Measurements from ENCODE around the gene SELENON.
"Not testable (repeated sequence)": the region's sequence is repeated elsewhere in the genome, so short reads cannot be mapped to it uniquely, and the experiment has no call there.

The SELENON gene

DNA sequence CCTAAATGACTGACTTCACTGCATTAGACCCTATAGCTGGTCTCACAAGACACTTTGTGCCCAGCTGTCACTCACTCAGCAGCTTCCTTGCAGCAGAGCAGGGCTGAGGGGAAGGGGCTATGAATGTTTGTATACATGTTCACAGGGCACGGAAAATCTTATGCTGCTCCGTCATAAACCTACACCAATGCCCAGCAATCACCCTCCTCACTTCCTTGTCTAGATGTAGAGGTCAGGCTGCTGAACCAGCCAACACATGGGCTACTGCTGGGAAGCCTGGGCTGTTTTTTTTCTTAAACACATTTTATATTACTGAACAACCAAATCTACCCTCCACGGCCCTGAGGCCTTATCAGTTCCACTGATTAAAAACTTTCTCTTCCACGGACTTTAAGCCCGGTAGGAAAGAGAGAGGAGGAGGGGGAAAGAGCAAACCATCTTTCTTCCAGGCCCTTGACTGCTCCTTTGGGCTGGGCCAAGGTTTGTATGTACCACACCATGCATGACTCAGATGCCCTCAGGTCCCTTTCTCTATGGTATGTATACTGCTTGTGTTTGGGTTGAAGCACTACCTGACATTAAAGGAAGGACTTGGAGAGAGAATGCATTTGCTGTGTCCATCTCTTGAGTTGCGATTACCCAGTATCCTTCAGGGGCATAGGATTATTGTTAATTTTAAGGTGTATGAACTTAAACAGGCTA is 32.5 kb downstream of the SELENON start:
- DNase-seq = no peak

DNA sequence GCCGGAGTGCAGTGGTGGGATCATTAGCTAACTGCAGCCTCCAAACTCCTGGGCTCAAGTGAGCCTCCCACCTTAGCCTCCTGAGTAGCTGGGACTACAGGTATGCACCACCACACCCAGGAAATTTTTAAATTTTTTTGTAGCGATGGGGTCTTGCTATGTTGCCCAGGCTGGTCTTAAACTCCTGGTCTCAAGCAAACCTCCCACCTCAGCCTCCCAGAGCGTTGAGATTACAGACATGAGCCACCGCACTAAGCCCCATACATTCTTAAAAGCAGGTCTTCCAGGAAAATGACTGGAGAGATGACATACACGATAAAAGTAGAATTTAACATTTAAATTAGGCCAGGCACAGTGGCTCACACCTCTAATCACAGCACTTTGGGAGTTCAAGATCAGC is 33.2 kb downstream of the SELENON start:
- no peak for DNase-seq

DNA sequence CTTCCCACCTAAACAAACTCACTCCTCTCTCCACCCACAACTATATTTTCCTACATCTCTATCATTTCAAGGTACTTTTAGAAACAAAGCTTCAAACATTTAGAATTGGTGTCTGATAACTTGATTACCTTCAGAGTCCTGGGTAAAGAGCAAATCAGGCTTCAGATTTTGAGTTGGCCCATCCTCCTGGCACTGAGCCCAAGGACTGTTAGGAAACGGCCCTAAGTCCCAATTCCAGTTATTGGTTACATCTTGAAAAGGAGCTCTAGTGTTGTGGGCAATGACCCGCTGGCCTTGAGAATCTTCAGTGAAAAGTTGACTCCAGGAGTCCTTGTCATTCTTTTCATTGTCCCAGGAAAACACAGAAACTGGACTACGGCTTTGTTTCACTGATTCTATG is 34.9 kb downstream of the SELENON start:
- no peak for DNase-seq

GRCh38 chr1:25836695-25837094 is 36.7 kb downstream of the SELENON start:
- no peak for DNase-seq

DNA sequence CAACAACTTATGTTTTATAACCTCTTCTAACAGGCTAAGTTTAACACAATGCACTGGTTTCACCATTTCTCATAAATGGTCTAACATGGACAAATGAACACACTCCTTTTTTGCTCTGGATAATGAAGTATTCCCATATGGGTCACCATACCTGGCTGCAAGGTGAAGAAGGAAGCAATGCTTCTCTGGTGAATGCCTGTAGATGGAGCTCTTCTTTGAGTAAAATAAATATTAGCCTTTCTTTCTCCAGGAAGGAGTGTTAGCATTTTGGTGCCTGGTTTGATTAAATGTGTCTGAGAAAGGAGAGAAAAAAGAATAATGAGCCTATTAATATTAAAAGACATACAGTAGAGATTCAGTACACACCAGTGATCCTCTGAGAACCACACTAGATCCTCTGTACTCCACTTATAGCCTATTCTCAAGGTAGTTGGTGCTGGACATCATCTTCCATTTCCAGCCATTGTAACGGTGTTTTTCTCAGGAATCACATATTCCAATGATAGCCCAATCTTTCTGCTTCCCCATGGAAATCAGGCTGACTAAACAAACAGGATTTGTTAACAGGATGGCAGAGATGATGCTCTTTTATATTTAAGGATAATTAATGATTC is 37.4 kb downstream of the SELENON start:
- DNase-seq = no peak

- not testable (repeated sequence) for DNase-seq
These were observed 39.8 kb downstream of the SELENON start for GRCh38 chr1:25839808-25840207.

- DNase-seq = no peak
These were observed 43.5 kb downstream of the SELENON start for GRCh38 chr1:25843483-25843882.

DNA sequence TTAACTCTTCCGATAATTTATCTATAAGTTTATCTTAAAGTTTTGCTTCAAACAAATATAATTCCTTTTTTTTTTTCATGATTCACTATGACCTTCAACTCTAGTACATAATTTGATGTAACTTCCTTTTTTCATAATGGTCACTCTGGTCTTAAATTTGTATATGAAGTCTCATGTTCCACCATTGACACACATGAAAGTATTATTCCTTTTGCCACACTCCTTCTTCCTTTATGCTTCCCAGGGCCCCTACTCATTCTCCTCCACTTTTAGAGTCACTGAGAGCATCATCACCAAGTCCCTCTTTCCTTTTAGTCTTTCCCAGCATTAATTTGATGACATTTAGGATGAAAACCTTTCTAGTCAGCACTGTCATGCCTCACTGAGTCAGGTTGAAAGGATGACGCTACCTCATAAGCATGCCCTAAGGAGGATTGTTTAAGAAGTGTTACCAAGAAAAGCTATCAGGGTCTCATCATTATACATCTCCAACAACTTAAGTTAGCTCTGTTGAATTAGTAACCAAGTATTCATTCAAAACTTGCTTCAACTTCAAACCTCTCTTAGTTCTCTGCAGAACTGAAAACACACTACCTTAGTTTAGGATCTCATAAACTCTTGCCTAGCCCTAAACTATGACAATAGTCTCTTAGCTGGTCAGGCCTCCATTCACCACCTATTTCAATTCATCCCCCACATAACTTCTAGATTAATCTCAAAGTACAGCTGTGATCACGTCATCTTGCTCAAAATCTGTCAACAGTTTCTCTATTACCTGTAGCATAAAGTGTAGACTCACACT is 44.7 kb downstream of the SELENON start:
- peak; percentile 60 for DNase-seq

- DNase-seq = no peak
These were observed 45.7 kb downstream of the SELENON start for GRCh38 chr1:25845664-25846063.

DNA sequence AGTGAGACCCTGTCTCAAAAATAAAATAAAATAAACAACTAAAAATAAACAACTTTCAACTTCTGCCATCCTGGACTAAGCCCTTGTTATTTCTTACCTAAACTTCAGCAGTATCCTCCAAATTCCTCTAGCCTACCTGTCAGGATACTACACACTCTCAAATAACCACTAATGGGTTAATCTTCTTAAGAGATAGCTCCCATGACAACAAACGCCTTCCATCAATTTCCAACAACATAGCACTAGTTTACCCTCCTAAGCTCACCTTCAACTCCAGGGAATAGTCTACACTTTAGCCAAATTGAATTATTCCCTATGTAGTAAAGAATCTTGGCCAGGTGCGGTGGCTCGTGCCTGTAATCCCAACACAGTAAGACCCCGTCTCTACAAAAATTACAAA is 47.9 kb downstream of the SELENON start:
- DNase-seq = no peak

DNA sequence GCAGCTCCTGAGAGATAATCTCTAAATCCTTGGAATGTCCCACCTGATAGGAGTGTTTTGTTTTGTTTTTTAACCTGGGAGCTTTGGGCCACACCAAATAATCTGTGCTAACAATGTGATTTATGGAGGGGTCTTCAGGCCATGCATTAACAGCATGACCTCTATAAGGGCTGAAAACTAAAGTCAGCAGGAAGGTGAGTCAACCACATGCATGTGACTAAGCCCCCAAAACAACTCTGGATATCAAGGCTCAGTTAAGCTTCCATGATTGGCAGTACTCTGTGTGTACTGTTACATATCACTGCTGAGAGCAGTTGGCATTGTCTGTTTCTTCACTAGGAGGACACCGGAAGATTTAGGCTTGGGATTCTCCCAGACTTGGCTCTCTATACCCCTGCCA is 48.5 kb downstream of the SELENON start:
- no peak for DNase-seq

DNA sequence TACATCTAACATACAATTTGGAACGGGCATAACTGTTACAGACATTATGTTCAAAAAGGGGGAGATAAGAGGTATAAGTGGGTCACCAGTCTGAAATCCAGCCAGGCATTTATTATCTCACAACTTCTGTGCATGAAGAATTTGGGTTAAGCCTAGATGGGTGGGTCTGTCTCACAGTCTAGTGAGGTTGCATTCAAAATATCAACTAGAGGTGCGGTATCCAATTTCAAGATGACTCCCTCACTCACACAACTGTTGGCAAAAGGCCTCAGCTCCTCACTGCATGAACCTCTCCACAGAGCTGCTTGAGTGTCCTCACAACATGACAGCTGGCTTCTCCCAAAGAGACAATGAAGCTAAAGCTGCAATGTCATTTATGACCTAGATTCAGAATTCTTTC is 54.6 kb downstream of the SELENON start:
- no peak for DNase-seq

DNA sequence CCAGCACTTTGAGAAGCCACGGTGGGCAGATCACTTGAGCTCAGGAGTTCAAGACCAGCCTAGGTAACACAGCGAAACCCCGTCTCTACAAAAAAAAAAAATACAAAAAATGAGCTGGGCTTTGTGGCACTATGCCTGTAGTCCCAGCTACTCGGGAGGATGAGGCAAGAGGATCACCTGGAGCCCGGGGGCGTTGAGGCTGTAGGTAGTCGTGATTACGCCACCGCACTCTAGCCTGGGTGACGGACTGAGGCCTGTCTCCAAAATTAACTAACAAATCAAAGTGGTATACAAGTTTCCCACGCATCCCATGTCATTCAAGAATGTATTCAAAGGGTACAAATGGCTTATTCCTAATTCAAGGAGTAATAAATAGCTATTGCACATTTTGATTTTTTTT is 56.9 kb downstream of the SELENON start:
- no peak for DNase-seq

GRCh38 chr1:25858494-25858893 is 58.5 kb downstream of the SELENON start:
- peak; percentile 32 for DNase-seq

DNA sequence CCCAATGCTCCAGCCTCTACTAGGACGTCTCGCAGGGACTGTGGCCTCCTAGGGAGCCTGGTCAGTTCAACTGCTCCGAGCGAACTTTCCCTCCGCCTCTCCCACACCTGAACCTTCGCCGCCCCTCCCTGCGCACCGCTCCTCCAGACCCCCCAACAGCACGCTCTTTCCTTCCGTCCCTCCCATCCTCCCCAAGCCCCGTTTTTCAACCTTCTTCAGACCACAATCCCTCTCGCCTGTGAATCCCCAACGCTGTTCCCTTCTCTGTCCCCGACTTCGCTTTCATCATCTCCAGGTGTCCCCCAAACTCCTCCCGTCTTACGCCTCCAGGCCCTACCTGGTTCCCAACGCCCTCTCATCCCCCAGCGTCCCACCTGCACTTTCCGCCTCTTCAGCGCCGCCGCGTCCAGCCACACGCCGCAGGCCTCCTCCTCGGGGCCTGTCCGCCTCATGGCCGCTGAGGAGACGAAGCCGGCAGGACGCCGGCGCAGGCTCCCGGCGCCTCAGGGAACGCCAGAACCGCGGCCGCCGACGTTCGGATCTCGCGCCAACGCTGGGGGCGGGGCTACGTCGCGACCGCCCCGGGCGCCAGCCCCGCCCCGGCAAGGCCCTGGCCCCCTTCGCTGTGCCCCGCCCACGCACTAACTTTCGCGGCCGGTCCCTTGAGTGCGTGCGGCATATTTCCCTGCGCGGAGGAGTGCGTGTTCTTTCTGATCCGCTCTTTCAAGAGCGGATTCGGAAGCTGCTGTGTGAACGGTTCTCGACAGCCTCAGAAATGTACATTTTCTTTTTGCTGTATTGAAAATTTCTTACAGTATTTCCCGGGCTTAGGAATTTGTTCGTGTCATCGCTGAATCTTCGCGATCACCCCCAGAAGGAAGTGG is 59.2 kb downstream of the SELENON start, which contains the start of gene AUNIP:
AUNIP (minus strand) TSS at position 552 of the 884 bp plus-strand sequence; CDS start at position 452, 100 bp downstream.
- peak; percentile 95 for DNase-seq

- DNase-seq = peak; percentile 31
These were observed 61.6 kb downstream of the SELENON start for GRCh38 chr1:25861316-25862286.

GRCh38 chr1:25862785-25863485 is 62.9 kb downstream of the SELENON start:
- DNase-seq = no peak

DNA sequence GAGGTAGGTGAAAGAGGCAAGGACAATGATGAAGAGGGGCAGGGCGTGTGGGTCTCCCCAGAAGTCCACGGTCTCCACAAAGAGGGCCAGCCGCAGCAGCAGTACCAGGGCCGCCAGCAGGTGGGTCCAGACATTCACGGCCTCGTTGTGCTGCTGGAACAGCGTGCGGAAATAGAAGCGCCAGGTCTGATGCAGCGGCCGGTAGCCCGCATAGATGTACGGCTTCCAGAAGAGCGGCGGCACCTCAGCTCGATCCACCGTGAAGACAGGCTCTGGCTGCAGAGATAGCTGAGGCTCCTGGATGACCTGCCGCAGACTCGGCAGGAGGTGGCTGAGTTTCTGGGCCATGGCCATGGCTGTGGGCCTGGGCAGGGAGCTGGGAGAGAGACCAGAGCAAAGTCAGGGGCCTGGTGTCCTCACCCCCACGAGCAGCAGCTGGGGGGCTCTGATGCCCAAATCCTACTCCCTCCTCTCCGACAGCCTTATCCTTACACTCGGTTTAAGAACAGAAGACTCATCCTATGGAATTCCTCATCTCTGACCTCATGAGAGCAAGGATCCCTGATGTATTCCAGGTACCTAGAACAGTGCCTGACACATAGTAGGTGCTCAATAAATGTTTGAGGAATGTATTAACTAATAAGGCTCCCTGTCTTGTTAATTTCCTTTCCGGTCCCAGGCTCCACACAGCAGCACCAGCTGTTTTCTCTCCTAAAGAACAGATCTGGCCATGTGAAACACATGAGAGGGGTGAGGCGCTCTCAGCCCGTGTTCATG is 63.7 kb downstream of the SELENON start:
- DNase-seq = no peak

GRCh38 chr1:25864434-25864833 is 64.4 kb downstream of the SELENON start:
- no peak for DNase-seq

DNA sequence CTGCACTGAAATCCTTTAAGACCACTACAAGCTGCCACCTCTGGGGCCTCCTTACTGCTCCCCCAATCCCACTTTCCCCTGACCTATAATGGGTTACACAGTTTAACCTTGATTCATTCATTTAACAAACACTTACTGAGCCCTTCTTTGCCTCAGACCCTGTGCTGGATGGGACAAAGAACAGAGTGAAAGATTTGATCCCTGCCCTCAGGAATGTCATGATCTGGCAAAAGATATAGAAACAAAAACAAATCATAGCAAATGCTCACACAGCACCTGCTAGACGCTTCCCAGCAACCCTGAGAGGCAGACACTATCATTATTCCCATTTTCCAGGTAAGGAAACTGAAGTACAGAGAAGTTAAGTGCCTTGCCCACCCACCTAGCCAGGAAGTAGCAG is 66.3 kb downstream of the SELENON start:
- no peak for DNase-seq
